SK-N-MC (cell line): Measurements from ENCODE around the gene SH3BGR.

ENCODE experiments used
- EZH2 ChIP-seq: fragments of 200-600 bp; sonication (generic); IDR thresholded peaks from one replicate; pipeline ENCODE4 v1.6.1; 2017; ENCODE audit warnings: antibody characterized with exemption
- POLR2AphosphoS5 ChIP-seq: IDR thresholded peaks from 2 replicates; pipeline ENCODE4 v1.6.1; 2012; ENCODE audit warnings: mild to moderate bottlenecking, low read depth, low read length, borderline replicate concordance

GRCh38 chr21:39525601-39526000, 73.8 kb downstream of the SH3BGR start:
- no peak for TF ChIP-seq EZH2
- no peak for TF ChIP-seq POLR2AphosphoS5
